ENCODE results near the gene TDRKH. TPM values are rescaled to one million over a fixed set of nuclear protein-coding genes. Genes with fewer than 3 reads are reported as not detected.

The TDRKH gene
- total and polyA plus RNA-seq, 2 of the 13 experiments (the other 11 are each of a cell fraction or from before 2014, with no cell fraction given): 3.9 to 5.4 TPM

DNA sequence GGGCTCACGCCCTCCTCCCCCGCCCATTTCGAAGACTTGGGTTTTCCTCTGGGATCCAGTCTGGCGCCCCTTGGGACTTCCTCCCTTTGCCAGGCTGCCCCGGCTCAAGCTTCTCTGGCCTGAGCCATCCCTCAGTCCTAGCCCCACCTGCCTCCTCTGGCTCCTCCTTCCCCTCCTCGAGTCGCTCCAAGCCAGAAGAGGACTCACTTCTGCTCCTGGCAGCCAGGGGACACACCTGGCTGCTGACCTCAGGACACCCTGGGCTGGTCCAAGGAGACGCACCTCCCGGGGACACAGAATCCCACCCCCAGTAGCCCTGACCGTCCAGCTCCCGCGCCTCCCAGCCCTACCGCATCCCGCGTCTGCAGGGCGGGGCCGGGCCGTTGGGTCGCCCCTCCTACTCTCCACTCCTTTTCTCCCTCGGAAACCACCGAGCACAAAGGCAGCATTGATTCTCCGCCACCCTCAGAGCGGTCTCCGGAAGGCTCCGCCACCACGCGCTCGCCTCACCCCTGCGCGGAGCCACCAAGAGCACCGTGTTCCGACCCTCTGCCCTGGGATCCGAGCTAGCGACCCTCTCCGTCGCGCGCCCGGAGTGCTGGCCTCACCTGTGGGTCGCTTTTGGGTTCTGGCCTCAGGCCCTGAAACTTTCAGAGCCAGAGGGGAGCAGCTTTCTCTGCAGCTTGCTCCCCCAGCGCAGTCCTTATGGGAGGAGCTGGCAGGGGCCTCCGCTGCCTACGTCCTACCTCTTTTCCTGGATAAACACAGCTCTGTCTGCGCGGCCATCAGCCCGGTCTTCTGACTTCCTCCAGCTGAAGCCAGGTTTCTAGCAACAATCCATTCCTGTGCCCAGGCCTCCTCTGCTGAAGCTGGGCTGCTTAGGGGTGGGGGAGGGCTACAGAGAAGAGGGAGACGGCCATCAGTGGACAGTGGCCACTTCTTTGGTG is 49.4 kb upstream of the TDRKH start, which contains the start of gene C2CD4D (continued):
- TF ChIP-seq TIGD3 (CRISPR knock-in tag; IDR thresholded peaks at IDR 0.05; ENCODE audit: borderline replicate concordance) (no peak), THAP11 (CRISPR knock-in tag; IDR thresholded peaks at IDR 0.05) (no peak), KLF13 (CRISPR knock-in tag; IDR thresholded peaks at IDR 0.05) (no peak), ZFAT (CRISPR knock-in tag; conservative IDR thresholded peaks at IDR 0.05) (no peak), DBP (CRISPR knock-in tag; IDR thresholded peaks at IDR 0.05; ENCODE audit: not compliant biosample characterization) (no peak), ZNF576 (CRISPR knock-in tag; IDR thresholded peaks at IDR 0.05) (no peak), ZNF326 (CRISPR knock-in tag; IDR thresholded peaks at IDR 0.05; ENCODE audit: borderline replicate concordance) (no peak), ZBTB14 (CRISPR knock-in tag; IDR thresholded peaks at IDR 0.05) (no peak), PPARG (CRISPR knock-in tag; conservative IDR thresholded peaks at IDR 0.05) (no peak), PTBP1 (IDR thresholded peaks at IDR 0.05; ENCODE audit: low read depth, low read length, poor library complexity, severe bottlenecking) (no peak), CBX1 (IDR thresholded peaks at IDR 0.05; ENCODE audit: low read depth) (no peak), CHD4 (IDR thresholded peaks at IDR 0.05; ENCODE audit: borderline replicate concordance, low read length) (no peak), TOE1 (CRISPR knock-in tag; IDR thresholded peaks at IDR 0.05) (no peak), DPF2 (CRISPR knock-in tag; IDR thresholded peaks at IDR 0.05; ENCODE audit: borderline replicate concordance, low read depth) (no peak), ZNF329 (CRISPR knock-in tag; IDR thresholded peaks at IDR 0.05; ENCODE audit: low read depth) (no peak), ZSCAN9 (CRISPR knock-in tag; IDR thresholded peaks at IDR 0.05; ENCODE audit: borderline replicate concordance) (no peak), SP140L (CRISPR knock-in tag; IDR thresholded peaks at IDR 0.05; ENCODE audit: borderline replicate concordance) (no peak), MED8 (CRISPR knock-in tag; IDR thresholded peaks at IDR 0.05; ENCODE audit: insufficient replicate concordance) (no peak), MED13 (CRISPR knock-in tag; IDR thresholded peaks at IDR 0.05) (no peak)
- TF ChIP-seq, protein P1, sequence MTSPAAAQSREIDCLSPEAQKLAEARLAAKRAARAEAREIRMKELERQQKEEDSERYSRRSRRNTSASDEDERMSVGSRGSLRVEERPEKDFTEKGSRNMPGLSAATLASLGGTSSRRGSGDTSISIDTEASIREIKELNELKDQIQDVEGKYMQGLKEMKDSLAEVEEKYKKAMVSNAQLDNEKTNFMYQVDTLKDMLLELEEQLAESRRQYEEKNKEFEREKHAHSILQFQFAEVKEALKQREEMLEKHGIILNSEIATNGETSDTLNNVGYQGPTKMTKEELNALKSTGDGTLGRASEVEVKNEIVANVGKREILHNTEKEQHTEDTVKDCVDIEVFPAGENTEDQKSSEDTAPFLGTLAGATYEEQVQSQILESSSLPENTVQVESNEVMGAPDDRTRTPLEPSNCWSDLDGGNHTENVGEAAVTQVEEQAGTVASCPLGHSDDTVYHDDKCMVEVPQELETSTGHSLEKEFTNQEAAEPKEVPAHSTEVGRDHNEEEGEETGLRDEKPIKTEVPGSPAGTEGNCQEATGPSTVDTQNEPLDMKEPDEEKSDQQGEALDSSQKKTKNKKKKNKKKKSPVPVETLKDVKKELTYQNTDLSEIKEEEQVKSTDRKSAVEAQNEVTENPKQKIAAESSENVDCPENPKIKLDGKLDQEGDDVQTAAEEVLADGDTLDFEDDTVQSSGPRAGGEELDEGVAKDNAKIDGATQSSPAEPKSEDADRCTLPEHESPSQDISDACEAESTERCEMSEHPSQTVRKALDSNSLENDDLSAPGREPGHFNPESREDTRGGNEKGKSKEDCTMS (CRISPR knock-in tag; conservative IDR thresholded peaks at IDR 0.05): no peak
- TF ChIP-seq, protein P2, sequence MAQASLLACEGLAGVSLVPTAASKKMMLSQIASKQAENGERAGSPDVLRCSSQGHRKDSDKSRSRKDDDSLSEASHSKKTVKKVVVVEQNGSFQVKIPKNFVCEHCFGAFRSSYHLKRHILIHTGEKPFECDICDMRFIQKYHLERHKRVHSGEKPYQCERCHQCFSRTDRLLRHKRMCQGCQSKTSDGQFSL (CRISPR knock-in tag; IDR thresholded peaks at IDR 0.05): no peak
- TF ChIP-seq, protein P3, sequence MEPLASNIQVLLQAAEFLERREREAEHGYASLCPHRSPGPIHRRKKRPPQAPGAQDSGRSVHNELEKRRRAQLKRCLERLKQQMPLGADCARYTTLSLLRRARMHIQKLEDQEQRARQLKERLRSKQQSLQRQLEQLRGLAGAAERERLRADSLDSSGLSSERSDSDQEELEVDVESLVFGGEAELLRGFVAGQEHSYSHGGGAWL (CRISPR knock-in tag; IDR thresholded peaks at IDR 0.05): no peak
